ENCODE results near the gene ABITRAM.
"Not testable (repeated sequence)": the region's sequence is repeated elsewhere in the genome, so short reads cannot be mapped to it uniquely, and the experiment has no call there.

The ABITRAM gene

GRCh38 chr9:108924466-108924865, 9.7 kb upstream of the ABITRAM start:
- in situ Hi-C loops (cut with MboI; ENCODE audit: low sequenced_read_pairs) = no loop called here

- in situ Hi-C loops (cut with MboI; ENCODE audit: low sequenced_read_pairs) = no loop called here
Observed at GRCh38 chr9:108928386-108928785, 5.8 kb upstream of the ABITRAM start.

DNA sequence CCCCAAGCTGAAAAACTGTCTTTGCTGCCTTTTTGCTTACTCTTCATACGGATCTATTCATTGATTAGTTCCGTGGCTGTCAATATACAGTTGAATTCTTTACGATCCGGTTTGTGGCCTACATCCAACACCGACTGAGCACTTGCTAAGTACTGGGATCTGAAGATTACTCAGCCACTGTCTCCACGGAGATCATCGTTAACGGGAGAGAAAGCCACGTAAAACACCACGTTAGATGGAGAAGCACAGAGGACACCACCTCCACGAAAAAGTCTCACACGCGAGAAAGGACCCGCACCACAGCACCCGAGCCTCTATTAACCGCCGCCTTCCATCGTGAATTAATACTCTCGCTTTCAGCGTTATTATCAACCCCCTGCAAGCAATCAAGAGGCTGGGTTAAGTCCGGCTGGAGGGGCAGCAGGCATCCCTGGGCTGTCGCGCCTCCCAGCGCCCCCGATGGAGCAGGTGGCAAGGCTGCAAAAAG, 926 bp upstream of the ABITRAM start:
- in situ Hi-C loops (cut with MboI; ENCODE audit: low sequenced_read_pairs) = no loop called here

- in situ Hi-C loops (cut with MboI; ENCODE audit: low sequenced_read_pairs) = no loop called here
Observed at GRCh38 chr9:108933718-108934322, 380 bp upstream of the ABITRAM start, which contains the start of gene ELP1. Gene ELP1 (minus strand): TSS chr9:108934124. CDS start chr9:108931146, 2,978 bp downstream.

GRCh38 chr9:108937561-108938305, 3.5 kb downstream of the ABITRAM start:
- in situ Hi-C loops (cut with MboI; ENCODE audit: low sequenced_read_pairs) = no loop called here

GRCh38 chr9:108939975-108940374, 5.8 kb downstream of the ABITRAM start:
- in situ Hi-C loops (cut with MboI; ENCODE audit: low sequenced_read_pairs) = no loop called here

DNA sequence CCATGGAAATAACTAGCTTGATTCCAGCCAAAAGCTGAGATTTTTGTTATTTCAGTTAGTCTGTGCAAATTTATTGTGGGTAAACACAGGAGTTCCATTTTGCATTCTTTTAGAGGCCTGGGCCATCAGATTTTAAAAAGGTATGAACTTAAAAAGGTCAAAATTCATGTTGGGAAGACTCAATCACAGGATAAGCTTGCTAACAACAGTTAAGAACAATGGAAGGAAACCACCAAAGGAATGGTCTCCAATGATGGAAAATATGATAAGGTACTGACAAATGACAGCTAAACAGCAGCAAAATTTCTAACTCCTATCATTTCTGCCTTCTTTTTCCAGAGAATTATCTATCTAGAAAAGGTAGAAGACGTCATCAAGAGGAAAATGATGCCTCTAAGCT, 16.0 kb downstream of the ABITRAM start:
- in situ Hi-C loops (cut with MboI; ENCODE audit: low sequenced_read_pairs) = no loop called here

DNA sequence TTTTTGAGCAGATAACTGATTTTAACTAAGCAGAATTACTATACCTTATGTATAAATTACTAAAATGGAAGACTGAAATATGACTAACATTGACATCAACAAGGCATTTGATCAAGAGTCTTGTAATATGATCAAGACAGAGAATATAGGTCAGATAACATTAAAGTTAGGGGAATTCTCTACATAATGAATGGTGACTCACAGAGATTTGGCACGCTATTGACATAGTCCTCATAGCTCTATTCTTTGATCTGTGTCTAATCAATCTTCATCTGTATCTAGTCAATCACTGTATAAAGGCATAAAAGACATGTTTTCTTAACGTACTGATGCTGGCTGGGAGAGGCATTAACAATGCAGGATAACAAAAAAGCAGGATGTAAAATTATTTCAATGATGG, 17.4 kb downstream of the ABITRAM start:
- in situ Hi-C loops (cut with MboI; ENCODE audit: low sequenced_read_pairs) = no loop called here

DNA sequence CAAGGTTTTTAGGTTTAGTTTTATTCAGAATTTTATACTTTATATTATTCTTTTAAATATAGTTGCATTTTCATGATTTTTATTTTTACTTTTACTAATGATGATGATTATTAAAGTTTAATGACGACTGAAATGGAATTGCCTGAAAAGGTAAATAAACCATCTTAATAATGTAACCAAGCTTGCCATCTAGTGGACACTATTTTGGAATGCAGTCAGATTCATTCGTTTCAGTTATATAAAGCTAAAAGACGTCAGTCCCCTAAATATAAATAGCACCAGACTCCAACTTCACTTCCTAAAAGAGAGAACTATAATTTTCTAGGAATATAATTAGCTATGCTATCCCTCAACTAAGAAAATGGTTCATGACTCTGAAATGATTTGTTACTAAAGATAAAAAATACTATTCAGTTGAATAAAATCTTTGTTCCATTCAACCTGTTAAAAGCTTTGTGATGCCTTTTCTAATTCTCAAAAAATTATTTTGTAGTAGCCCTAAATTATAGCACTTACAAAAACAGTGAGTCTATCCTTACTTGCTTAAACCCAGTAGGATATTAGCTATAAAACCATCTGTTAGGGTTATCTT, 19.9 kb downstream of the ABITRAM start:
- in situ Hi-C loops (cut with MboI; ENCODE audit: low sequenced_read_pairs) = no loop called here

DNA sequence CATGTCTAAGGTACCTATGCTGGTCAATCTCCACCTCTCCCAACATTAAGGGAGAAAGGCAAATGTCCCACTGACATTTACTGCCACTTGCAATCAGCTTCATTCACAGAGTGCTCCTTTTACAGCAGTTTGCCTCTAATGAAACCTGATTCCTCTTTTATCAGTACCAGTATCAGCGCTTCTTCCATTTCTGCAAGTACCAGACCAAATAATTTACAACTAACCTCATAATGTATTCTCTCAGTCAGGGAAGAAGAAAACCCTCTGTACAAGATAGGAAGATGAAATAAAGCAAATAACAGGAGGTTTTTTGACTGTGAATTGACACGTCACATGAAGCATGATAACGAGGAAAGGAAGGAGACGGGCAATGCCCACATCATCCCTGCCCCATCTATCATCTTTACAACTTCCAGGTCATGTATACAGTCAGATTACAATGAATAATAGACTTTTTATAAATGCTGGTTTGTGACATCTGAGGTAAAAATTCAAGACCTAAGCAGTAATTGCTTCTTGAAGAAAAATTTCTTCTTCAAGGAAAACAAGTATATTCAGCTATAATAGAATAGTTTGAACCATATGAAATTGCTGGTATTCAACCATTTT, 21.9 kb downstream of the ABITRAM start:
- in situ Hi-C loops (cut with MboI; ENCODE audit: low sequenced_read_pairs) = no loop called here

DNA sequence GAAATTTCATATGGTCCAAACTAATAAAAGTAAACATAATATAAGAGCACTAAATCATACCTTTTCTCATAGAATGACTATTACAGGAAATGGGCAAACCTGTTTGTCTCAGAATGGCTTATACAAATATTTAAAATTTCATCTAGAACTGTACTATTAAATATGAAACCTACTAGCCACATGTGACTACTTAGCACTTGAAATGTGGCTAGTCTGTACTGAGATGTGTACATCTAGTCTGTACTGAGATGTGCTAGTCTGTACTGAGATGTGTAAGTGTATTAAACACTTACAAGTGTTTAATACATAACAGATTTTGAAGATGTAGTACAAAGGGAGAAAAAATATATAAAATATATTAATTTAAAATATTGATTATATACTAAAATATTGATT, 22.4 kb downstream of the ABITRAM start:
- in situ Hi-C loops (cut with MboI; ENCODE audit: low sequenced_read_pairs) = no loop called here

- in situ Hi-C loops (cut with MboI; ENCODE audit: low sequenced_read_pairs) = no loop called here
Observed at GRCh38 chr9:108960331-108960730, 26.1 kb downstream of the ABITRAM start.

DNA sequence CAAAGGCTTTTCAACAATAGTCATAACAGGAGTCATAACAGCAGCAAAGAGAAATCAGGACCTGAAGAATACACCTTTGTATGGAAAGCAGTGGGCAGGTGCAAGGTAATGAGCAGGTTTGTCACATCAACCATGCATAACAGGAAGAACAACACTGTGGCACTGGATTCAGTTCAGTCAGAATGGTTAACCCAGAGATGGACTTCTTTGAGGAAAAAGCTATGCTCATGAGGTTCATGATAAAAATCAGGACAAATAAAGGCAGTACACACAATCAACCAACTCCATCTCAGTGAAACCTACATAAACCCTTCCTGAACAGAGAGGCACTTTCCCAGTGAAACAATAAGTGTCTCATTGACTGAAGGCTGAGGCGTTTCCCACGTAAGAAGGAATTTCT, 27.0 kb downstream of the ABITRAM start:
- in situ Hi-C loops (cut with MboI; ENCODE audit: low sequenced_read_pairs) = no loop called here

DNA sequence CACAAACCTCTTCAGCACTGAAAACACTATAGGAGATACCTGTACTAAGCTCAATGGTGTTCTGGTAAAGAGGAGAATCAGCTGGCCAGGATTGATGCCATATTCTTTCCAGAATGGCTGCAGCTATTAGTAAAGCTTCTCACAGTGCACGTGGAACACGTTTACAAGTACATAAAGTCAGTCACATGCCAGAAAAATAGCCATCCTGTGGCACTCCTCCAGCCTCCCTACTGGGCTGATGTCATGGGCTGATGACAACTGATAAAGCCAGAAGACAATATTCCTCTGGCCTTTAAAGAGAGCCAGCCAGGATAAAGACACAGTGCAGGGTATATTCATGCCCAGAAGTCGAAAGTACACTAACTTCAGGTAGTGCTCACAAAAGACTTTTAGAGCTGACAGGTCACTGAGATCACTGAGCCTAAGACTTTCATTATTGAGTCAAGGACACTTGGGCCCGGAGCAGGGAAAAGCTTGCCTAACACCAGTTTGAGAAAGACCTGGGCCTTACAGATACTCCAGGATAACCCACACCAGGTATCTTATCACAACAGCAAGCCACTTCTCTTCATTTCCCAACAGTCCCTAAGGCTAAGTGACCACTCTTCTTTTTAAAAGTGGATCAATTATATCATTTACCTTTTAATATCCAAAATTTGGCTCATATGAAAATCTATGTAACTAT, 29.4 kb downstream of the ABITRAM start:
- in situ Hi-C loops (cut with MboI; ENCODE audit: low sequenced_read_pairs) = no loop called here

- in situ Hi-C loops (cut with MboI; ENCODE audit: low sequenced_read_pairs) = no loop called here
Observed at GRCh38 chr9:108967916-108968315, 33.7 kb downstream of the ABITRAM start.

GRCh38 chr9:108971392-108971791, 37.2 kb downstream of the ABITRAM start:
- in situ Hi-C loops (cut with MboI; ENCODE audit: low sequenced_read_pairs) = not testable (repeated sequence)

GRCh38 chr9:108972186-108972585, 38.0 kb downstream of the ABITRAM start:
- in situ Hi-C loops (cut with MboI; ENCODE audit: low sequenced_read_pairs) = no loop called here

- in situ Hi-C loops (cut with MboI; ENCODE audit: low sequenced_read_pairs) = no loop called here
Observed at GRCh38 chr9:108972626-108973209, 38.5 kb downstream of the ABITRAM start.

DNA sequence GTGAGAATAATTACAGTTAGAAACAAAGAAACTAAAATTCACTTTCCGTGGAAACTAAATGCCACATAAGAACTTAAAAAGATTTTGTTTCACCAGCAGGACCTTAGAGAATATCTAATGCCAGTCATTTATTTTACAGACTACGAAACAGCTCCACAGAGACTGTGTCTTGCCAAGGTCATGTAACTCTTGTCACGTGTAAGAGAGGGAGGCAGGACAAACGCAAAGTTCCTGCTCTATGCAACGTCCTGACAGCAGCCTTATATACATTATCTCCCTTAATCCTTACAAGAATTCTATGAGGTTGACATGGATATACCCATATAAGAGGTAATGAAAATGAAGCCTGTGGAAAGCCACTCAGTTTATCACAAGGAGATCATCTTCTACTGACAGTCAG, 39.7 kb downstream of the ABITRAM start:
- in situ Hi-C loops (cut with MboI; ENCODE audit: low sequenced_read_pairs) = no loop called here

GRCh38 chr9:108978205-108978604, 44.0 kb downstream of the ABITRAM start:
- in situ Hi-C loops (cut with MboI; ENCODE audit: low sequenced_read_pairs) = no loop called here

DNA sequence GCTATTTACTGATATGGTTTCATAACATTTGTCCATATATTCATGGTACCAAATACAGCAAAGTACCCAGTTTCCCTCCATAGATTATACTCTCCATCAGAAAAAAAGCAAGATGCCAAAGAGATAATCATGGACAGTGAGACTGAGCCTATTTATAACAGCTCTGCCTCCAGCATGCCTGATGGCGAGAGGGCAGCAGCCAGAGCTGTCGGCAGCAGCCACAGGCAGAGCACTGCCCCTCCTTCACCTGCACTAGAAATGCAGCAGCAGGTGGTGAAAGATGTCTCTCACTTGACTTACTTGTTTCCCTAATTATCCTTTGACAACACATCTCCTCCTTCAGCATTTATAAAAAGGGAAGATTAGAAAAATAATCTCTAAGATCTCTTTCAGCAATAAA, 46.7 kb downstream of the ABITRAM start:
- in situ Hi-C loops (cut with MboI; ENCODE audit: low sequenced_read_pairs) = no loop called here

Data from HL-60/S4 (cell line).